ENCODE results near the gene KDM1B. TPM values are rescaled to one million over a fixed set of nuclear protein-coding genes. Genes with fewer than 3 reads are reported as not detected.
"Not testable (repeated sequence)": the region's sequence is repeated elsewhere in the genome, so short reads cannot be mapped to it uniquely, and the experiment has no call there.

KDM1B gene
- total RNA-seq, 2 experiments from 2014 or later, result 8.9 to 10.5 TPM

DNA sequence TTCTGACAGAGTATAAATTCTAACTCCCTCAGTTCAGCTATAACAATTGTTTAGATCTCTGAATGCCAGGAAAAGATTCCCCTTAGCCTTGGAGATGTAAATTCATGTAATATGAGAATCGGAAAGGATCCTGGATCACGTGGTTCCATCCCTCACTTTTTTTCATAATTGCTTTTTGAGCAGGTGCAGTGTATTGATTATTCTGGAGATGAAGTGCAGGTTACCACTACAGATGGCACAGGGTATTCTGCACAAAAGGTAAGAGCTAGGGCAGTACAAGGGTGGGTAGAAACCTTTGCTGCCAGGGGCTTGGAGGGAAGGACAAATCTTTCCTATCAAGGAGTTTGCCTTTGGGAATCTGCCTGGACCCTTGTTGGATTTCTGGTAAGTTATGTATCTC is 52.7 kb downstream of the KDM1B start:
- Mint-ChIP-seq H3K27me3 (no peaks in the 10 kb centered on the region), H3K9me3 (no peaks in the 10 kb centered on the region), H3K36me3 (ENCODE audit: low read depth) (peaks cover 2% of the 10 kb centered on the region), H3K4me3 (no peak overlapping the region), H3K27ac (no peak overlapping the region), H3K4me1 (peaks cover 10% of the 10 kb centered on the region)
- POLR2A ChIA-PET, result no interaction called here
- no peak for DNase-seq
- CTCF ChIA-PET, result no interaction called here

DNA sequence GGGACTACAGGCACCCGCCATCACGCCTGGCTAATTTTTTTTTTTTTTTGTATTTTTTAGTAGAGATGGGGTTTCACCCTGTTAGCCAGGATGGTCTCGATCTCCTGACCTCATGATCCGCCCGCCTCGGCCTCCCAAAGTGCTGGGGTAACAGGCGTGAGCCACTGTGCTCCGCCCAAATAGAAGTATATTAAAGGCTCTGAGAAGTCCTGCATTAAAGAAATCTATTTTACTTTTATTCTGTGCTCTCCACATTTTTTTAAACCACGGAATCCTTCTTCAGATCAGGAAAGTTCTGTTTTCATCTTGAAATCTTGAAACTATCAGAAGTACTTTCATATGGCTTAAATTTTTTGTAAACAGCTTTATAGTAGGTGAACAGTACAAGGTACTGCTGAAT is 53.6 kb downstream of the KDM1B start:
- H3K36me3 Mint-ChIP-seq (ENCODE audit: low read depth); POLR2A ChIA-PET; H3K9me3 Mint-ChIP-seq; H3K27ac Mint-ChIP-seq; H3K27me3 Mint-ChIP-seq; DNase-seq; H3K4me3 Mint-ChIP-seq: not testable (repeated sequence)
- CTCF ChIA-PET, result interaction anchor here (0.7 kb wide), 1 partner anchor 28 kb away, joined by 3 read pairs; no protein-coding TSS in a partner anchor
- peaks cover 11% of the 10 kb centered on the region for H3K4me1 Mint-ChIP-seq

DNA sequence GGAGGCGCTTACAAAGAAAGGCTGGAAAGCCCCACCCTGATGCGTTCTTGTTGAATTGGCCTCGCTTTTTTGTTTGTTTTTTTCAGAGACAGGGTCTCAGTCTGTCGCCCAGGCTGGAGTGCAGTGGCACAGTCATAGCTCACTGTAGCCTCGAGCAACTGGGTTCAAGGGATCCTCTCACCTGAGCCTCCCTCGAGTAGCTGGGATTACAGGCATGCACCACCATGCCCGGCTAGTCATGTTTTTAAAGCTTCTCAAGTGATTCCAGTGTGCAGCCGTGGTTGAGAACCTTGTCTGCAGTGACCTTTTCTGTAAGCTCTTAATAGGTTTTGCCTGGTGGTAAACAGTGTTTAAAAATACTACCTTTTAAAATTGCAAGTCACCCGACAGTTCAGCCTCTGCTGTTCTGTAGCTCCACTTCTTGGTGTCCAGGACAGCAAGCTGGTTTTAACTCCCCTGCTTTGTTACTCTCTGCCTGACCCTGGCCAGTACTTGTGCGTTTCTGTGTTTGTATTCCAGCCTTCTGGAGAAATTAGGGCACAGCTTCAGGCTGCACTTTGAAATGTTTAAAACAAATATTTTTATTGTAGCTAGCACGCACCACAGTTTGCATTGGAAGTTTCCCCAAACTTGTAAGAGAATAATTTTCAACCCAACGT is 54.4 kb downstream of the KDM1B start:
- Mint-ChIP-seq H3K4me3 (no peak overlapping the region), H3K9me3 (no peaks in the 10 kb centered on the region), H3K4me1 (peaks cover 17% of the 10 kb centered on the region), H3K27ac (no peak overlapping the region), H3K27me3 (no peaks in the 10 kb centered on the region), H3K36me3 (ENCODE audit: low read depth) (peaks cover 2% of the 10 kb centered on the region)
- no peak for DNase-seq
- ChIA-PET CTCF (interaction anchor here (1.0 kb wide), 1 partner anchor 9 kb away, joined by 5 read pairs; no protein-coding TSS in a partner anchor), POLR2A (no interaction called here)

DNA sequence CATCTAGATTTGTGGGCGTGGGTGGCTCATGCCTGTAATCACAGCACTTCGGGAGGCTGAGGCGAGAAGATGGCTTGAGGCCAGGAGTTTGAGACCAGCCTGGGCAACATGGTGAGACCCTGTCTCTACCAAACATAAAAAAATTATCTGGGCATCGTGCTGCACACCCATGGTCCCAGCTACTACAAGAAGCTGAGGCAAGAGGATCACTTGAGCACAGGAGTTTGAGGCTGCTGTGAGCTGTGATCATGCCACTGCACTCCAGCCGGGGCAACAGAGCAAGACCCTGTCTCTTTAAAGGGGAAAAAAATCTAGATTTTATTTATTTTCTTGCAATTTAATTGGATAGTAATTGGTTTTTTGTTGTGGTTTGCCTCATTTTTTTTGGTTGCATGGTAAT is 55.5 kb downstream of the KDM1B start:
- H3K4me3 Mint-ChIP-seq, result no peak overlapping the region
- peaks cover 2% of the 10 kb centered on the region for H3K36me3 Mint-ChIP-seq (ENCODE audit: low read depth)
- H3K4me1 Mint-ChIP-seq, result peaks cover 17% of the 10 kb centered on the region
- CTCF ChIA-PET, result no interaction called here
- no peak for DNase-seq
- H3K9me3 Mint-ChIP-seq, result no peaks in the 10 kb centered on the region
- H3K27me3 Mint-ChIP-seq, result no peaks in the 10 kb centered on the region
- POLR2A ChIA-PET, result no interaction called here
- no peak overlapping the region for H3K27ac Mint-ChIP-seq

DNA sequence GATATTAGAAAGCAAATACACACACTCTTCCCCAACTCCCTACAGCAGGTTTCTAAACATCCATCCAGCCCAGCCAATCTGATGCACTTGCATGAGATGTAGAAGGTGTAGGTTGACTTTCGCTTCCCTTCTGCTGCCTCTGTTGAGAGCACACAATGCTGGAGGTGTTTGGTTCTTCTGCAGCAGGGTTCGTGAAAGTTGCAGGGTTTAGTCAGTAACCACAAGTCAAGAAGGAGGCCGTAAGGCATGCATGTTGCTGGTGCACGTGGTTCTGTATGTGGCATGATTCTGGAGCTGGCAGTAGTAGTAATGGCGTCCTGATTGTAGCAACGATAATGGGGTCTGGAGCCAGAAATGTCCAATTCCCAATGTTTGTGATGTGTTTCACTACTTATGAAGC is 56.1 kb downstream of the KDM1B start:
- peaks cover 17% of the 10 kb centered on the region for H3K4me1 Mint-ChIP-seq
- H3K36me3 Mint-ChIP-seq (ENCODE audit: low read depth), result peaks cover 2% of the 10 kb centered on the region
- no peak overlapping the region for H3K4me3 Mint-ChIP-seq
- H3K9me3 Mint-ChIP-seq, result no peaks in the 10 kb centered on the region
- peak; percentile 29 for DNase-seq
- POLR2A ChIA-PET, result no interaction called here
- no peak overlapping the region for H3K27ac Mint-ChIP-seq
- CTCF ChIA-PET, result no interaction called here
- no peaks in the 10 kb centered on the region for H3K27me3 Mint-ChIP-seq

DNA sequence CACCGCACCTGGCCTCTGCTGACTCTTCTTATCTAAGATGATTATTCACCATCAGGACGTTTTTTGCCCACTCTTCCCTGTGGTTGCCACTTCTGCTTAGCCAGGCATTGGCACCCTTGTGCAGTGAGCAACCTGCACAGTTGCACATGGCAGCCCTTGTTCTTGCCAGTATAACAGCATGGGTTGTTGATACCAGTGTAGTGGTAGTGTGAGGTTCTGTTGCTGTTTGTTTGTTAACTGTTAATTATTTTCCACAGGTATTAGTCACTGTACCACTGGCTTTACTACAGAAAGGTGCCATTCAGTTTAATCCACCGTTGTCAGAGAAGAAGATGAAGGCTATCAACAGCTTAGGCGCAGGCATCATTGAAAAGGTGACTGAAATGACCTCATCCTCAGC is 57.0 kb downstream of the KDM1B start:
- Mint-ChIP-seq H3K27me3 (no peaks in the 10 kb centered on the region), H3K9me3 (no peaks in the 10 kb centered on the region), H3K4me1 (peaks cover 17% of the 10 kb centered on the region), H3K27ac (no peak overlapping the region), H3K4me3 (no peak overlapping the region), H3K36me3 (ENCODE audit: low read depth) (peaks cover 5% of the 10 kb centered on the region)
- POLR2A ChIA-PET, result no interaction called here
- no peak for DNase-seq
- CTCF ChIA-PET, result interaction anchor here (0.6 kb wide), 2 partner anchors 13 to 26 kb away, joined by 4 to 7 read pairs; no protein-coding TSS in a partner anchor

DNA sequence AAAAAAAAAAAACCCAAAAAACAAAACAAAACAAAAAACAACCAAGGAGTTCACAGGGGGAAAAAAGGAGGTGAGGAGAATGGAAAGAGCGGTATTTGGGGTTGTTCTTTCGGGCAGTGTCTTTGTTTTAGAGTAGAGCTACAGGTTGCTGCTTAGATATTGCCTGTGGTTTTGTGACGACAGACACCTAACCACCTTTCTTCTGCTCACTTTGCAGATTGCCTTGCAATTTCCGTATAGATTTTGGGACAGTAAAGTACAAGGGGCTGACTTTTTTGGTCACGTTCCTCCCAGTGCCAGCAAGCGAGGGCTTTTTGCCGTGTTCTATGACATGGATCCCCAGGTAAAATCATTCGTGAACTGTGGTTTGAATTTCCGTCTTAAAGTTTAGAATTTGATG is 58.2 kb downstream of the KDM1B start:
- Mint-ChIP-seq H3K4me3 (no peak overlapping the region), H3K27me3 (no peaks in the 10 kb centered on the region), H3K27ac (peak overlapping the region; percentile 50), H3K4me1 (peaks cover 17% of the 10 kb centered on the region), H3K36me3 (ENCODE audit: low read depth) (peaks cover 5% of the 10 kb centered on the region), H3K9me3 (no peaks in the 10 kb centered on the region)
- DNase-seq, result no peak
- ChIA-PET CTCF (interaction anchor here (1.0 kb wide), 1 partner anchor 28 kb away, joined by 3 read pairs; no protein-coding TSS in a partner anchor), POLR2A (no interaction called here)

DNA sequence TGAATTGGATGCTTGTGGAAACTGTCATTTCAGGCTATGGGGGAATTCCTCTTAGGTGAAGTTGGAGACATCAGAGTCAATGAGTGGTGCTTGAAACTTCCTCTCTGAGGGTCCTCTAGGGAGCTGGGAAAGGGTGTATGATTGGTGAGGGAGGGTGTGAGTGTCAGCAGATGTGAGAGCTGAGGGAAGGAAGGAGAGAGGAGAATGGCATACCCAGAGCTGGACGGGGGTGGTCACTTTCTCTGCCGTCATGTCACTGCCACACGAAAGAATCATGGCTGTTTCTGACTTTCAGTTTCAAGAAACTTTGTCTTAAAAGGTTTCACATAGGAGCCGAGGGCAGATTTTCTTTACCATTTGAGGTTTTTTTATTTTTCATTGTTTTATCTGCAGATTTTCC is 58.8 kb downstream of the KDM1B start:
- ChIA-PET CTCF (interaction anchor here (1.0 kb wide), 1 partner anchor 27 kb away, joined by 3 read pairs; no protein-coding TSS in a partner anchor), POLR2A (no interaction called here)
- Mint-ChIP-seq H3K27me3 (no peaks in the 10 kb centered on the region), H3K4me1 (peaks cover 17% of the 10 kb centered on the region), H3K9me3 (no peaks in the 10 kb centered on the region), H3K36me3 (ENCODE audit: low read depth) (peaks cover 5% of the 10 kb centered on the region), H3K4me3 (peak overlapping the region; percentile 46), H3K27ac (peak overlapping the region; percentile 28)
- DNase-seq, result no peak

DNA sequence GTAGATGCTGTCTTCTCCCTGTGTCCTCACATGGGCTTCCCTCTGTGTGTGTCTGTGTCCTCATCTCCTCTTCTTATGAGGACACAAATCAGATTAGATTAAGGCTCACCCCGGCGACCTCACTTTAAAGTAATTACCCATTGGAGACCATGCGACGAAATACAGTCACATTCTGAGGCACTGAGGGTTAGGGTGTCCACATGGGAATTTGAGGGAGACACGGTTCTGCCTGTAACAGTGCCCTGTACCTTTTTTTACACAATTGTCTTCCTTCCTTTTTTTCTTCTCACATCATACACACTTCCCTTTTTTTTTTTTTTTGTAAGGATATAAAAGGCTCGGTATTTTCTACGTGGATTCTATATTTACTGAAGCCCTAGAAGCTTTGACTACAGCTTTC is 60.2 kb downstream of the KDM1B start:
- Mint-ChIP-seq H3K9me3 (no peaks in the 10 kb centered on the region), H3K36me3 (ENCODE audit: low read depth) (peaks cover 7% of the 10 kb centered on the region), H3K4me3 (no peak overlapping the region), H3K4me1 (peaks cover 17% of the 10 kb centered on the region), H3K27me3 (no peaks in the 10 kb centered on the region), H3K27ac (no peak overlapping the region)
- ChIA-PET CTCF (no interaction called here), POLR2A (no interaction called here)
- DNase-seq, result no peak

DNA sequence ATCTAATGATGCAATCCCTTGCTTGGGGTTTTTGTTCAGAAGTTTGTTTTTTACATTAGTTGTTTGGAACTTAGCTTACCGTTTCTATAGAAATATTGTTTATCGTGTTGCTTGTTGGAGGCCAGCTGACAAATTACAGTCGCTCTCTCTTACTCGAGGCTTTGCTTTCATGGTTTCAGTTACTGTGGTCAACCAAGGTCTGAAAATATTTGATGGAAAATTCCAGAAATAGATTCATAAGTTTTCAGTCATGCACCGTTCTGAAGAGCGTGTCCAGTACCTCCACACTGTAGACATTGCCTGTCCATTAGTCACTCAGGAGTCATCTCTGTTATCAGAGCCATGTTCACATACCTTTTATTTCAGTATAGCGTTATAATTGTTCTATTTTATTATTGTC is 61.2 kb downstream of the KDM1B start:
- Mint-ChIP-seq H3K9me3 (no peaks in the 10 kb centered on the region), H3K4me3 (no peak overlapping the region), H3K27me3 (no peaks in the 10 kb centered on the region), H3K36me3 (ENCODE audit: low read depth) (peaks cover 13% of the 10 kb centered on the region), H3K27ac (no peak overlapping the region), H3K4me1 (peaks cover 13% of the 10 kb centered on the region)
- ChIA-PET POLR2A (no interaction called here), CTCF (no interaction called here)
- DNase-seq, result no peak

DNA sequence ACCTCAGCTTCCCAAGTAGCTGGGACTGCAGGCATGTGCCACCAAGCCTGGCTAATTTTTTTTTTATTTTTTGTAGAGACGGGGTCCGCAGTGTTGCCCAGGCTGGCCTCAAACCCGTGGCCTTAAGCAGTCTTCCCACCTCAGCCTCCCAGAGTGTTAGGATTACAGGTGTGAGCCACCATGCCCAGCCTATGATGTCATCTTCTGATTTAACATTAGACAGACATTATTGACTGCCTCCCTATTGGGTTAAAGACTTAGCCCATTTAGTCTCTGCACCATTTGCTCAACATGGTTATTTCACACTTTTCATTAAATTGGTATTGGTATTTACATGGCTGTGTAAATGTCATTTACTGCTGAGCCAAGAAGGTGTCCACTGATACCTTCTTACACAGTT is 63.0 kb downstream of the KDM1B start:
- Mint-ChIP-seq H3K4me3 (no peak overlapping the region), H3K27me3 (no peaks in the 10 kb centered on the region), H3K9me3 (no peaks in the 10 kb centered on the region), H3K4me1 (peaks cover 7% of the 10 kb centered on the region), H3K27ac (no peak overlapping the region), H3K36me3 (ENCODE audit: low read depth) (peaks cover 23% of the 10 kb centered on the region)
- CTCF ChIA-PET, result no interaction called here
- POLR2A ChIA-PET, result no interaction called here
- DNase-seq, result no peak

DNA sequence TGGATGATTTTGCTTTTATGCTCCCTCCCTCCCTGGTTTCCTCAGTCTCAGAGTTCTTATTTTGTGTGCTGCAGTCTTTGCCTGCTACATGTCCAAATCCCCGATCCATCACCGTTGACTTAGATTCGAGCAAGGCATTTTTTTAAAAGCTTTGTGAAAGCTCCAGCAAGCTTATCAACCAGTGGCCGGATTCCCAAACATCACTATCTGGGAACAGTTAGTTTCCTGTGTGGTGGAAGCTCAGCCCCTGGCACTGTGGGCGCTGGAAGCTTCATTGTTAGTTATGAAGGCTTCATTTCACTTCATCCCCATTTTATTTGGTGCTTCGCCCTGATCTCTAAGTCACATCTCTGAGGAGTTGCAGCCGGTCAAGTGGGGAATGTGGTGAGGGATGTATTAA is 64.4 kb downstream of the KDM1B start:
- peak overlapping the region; percentile 34 for H3K27ac Mint-ChIP-seq
- no peaks in the 10 kb centered on the region for H3K9me3 Mint-ChIP-seq
- ChIA-PET POLR2A (no interaction called here), CTCF (no interaction called here)
- no peak for DNase-seq
- no peaks in the 10 kb centered on the region for H3K4me1 Mint-ChIP-seq
- H3K4me3 Mint-ChIP-seq, result no peak overlapping the region
- H3K27me3 Mint-ChIP-seq, result no peaks in the 10 kb centered on the region
- H3K36me3 Mint-ChIP-seq (ENCODE audit: low read depth), result peaks cover 24% of the 10 kb centered on the region

DNA sequence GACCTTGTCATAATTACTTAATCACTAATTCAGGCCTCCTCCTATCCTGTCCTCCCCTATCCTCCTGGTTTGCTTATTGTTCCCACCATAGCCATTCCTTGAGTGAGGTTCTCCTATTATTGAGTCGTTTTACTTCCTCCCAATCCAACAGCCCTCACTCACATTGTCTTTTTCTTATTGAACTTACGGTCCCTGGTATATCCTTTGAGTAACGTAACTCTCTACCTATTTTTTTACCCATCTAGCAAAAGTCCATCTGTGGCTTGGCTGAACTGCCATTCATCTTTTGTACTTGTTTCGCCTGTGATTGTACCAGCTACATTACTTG is 66.0 kb downstream of the KDM1B start:
- no peak overlapping the region for H3K4me3 Mint-ChIP-seq
- peak overlapping the region; percentile 2 for H3K27ac Mint-ChIP-seq

DNA sequence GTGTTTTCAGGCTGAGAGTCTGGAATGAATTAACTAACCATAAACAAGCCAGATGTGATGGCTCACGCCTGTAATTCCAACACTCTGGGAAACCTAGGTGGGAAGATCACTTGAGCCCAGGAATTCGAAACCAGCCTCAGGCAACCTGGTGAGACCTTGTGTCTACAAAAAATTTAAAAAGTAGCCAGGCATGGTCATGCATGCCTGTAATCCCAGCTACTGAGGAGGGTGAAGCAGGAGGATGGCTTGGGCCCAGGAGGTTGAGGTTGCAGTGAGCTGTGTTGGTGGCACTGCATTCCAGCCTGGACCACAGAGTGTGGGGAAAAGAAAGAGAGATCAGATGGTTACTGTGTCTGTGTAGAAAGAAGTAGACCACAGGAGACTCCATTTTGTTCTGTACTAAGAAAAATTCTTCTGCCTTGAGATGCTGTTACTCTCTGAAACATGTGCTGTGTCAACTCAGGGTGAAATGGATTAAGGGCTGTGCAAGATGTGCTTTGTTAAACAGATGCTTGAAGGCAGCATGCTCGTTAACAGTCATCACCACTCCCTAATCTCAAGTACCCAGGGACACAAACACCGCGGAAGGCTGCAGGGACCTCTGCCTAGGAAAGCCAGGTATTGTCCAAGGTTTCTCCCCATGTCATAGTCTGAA is 71.4 kb downstream of the KDM1B start:
- CTCF ChIA-PET, result interaction anchor here (0.6 to 1.3 kb wide), 2 partner anchors 10 to 15 kb away, joined by 3 read pairs; no protein-coding TSS in a partner anchor

More for the DNA sequence above, 66.0 kb downstream of the KDM1B start:
- DNase-seq, result no peak
- no peaks in the 10 kb centered on the region for H3K4me1 Mint-ChIP-seq
- H3K9me3 Mint-ChIP-seq, result no peaks in the 10 kb centered on the region
- H3K27me3 Mint-ChIP-seq, result no peaks in the 10 kb centered on the region
- ChIA-PET POLR2A (no interaction called here), CTCF (no interaction called here)
- H3K36me3 Mint-ChIP-seq (ENCODE audit: low read depth), result peaks cover 35% of the 10 kb centered on the region

More for the DNA sequence above, 71.4 kb downstream of the KDM1B start:
- Mint-ChIP-seq H3K4me1 (peaks cover 13% of the 10 kb centered on the region), H3K27ac (peak overlapping the region; percentile 41), H3K36me3 (ENCODE audit: low read depth) (peaks cover 73% of the 10 kb centered on the region), H3K9me3 (peaks cover 15% of the 10 kb centered on the region)
- POLR2A ChIA-PET, H3K4me3 Mint-ChIP-seq, DNase-seq, H3K27me3 Mint-ChIP-seq: not testable (repeated sequence)

Measured in activated CD4-positive, alpha-beta T cell treated with anti-CD3 and anti-CD28 coated beads, Interleukin-2, amount 10 ng/mL, durations not matched to agents 7 days and 5 days (primary cell).